Left renal pelvis (tissue), 4 donors: ENCODE data around the gene S100Z. TPM values are rescaled to one million over a fixed set of nuclear protein-coding genes. Genes with fewer than 3 reads are reported as not detected.
"Not testable (repeated sequence)": the region's sequence is repeated elsewhere in the genome, so short reads cannot be mapped to it uniquely, and the experiment has no call there.

Source experiments
- DNase-seq, 4 donors: peaks; one replicate each; pipeline ENCODE4 v3.0.0-alpha.2; 2013; ENCODE audit warnings: low read depth in 4 of 4, low spot score in 3 of 4
- polyA plus RNA-seq, 4 donors: library from polyadenylated mRNA; unstranded; fragments of 120-200 nt; gene quantifications; one replicate each; pipeline ENCODE4 v1.2.1, GENCODE V29; 2013; ENCODE audit not compliant: insufficient read length in 4 of 4

Gene S100Z
- polyA plus RNA-seq, 4 donors: 0.16 to 0.46 (median 0.20) TPM

GRCh38 chr5:76822105-76822731, 27.6 kb upstream of the S100Z start:
- DNase-seq: not testable (repeated sequence)

GRCh38 chr5:76826416-76826815, 23.4 kb upstream of the S100Z start:
- DNase-seq: not testable (repeated sequence)

GRCh38 chr5:76831110-76831452, 18.7 kb upstream of the S100Z start:
- DNase-seq: no peak

DNA sequence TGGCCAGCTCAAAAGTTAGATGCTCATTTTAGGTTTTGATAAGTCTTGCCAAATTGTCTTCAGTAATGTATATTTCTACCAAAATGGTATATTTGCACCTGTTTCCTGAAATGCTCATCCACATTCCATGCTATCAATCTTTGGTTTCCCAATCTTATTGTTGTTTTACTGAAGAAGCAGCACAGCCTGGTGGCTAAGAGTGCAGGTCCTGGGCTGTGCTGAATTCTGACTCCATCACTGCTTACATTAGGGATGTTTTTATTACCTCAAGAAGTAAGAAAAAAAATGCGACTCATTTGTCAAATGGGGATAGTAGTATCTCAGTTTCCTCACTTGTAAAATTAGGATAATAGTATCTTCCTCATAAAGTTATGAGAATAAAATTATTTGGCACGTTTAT, 13.6 kb upstream of the S100Z start:
- no peak for DNase-seq

- no peak for DNase-seq
Measured at GRCh38 chr5:76836585-76836984, 13.2 kb upstream of the S100Z start.

GRCh38 chr5:76838481-76839261, 11.1 kb upstream of the S100Z start:
- no peak for DNase-seq

- no peak for DNase-seq
Measured at GRCh38 chr5:76841361-76841760, 8.5 kb upstream of the S100Z start.

GRCh38 chr5:76845890-76846289, 3.9 kb upstream of the S100Z start:
- DNase-seq: no peak

DNA sequence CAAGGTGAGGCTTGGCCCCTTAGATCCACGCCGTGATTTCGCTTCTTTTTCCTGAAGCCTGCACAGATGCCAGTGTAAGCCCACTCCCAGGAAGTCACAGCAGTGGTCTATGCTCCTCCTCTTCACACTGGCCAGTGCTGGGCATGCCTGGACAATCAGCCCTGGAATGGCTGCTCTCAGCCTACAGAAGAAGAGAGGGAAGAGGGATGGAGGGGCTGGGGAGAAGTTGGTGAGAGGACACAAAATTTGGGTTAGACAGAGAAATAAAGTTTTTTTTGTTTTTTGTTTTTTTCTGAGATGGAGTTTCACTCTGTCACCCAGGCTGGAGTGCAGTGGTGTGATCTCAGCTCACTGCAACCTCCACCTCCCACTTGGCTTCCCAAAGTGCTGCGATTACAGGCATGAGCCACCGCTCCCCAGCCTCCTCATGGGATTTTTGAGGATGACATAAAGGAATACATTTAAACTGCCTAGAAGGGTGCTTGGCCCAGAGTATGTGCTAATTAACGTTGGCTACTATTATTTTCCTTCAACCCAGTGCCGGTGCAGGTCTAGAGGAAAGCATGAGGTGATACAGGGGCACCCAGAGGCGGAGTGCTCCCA, 830 bp downstream of the S100Z start:
- no peak for DNase-seq

GRCh38 chr5:76851728-76852369, 2.0 kb downstream of the S100Z start:
- DNase-seq: no peak

GRCh38 chr5:76852772-76853171, 3.0 kb downstream of the S100Z start:
- no peak for DNase-seq

GRCh38 chr5:76853741-76854140, 3.9 kb downstream of the S100Z start:
- not testable (repeated sequence) for DNase-seq

- no peak for DNase-seq
Measured at GRCh38 chr5:76854644-76855043, 4.8 kb downstream of the S100Z start.

- DNase-seq: not testable (repeated sequence)
Measured at GRCh38 chr5:76855501-76855900, 5.7 kb downstream of the S100Z start.

- no peak for DNase-seq
Measured at GRCh38 chr5:76855961-76856360, 6.1 kb downstream of the S100Z start.

DNA sequence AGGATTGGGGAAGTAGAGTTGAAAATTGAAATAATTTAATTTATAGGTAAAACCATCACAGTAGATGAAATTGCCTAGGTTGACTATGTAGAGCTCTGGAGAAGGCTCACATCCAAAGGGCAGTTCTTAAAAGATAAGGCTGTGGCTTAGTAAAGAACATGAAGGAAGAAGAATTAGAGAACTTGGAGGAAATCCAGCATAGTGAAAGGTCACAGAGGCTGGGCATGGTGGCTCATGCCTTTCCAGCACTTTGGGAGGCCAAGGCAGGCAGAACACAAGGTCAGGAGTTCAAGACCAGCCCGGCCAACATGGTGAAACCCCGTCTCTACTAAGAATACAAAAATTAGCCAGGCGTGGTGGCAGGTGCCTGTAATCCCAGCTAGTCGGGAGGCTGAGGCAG, 7.0 kb downstream of the S100Z start:
- DNase-seq: not testable (repeated sequence)

GRCh38 chr5:76859591-76860247, 9.9 kb downstream of the S100Z start:
- no peak for DNase-seq

GRCh38 chr5:76861612-76862011, 11.8 kb downstream of the S100Z start:
- DNase-seq: no peak

- no peak for DNase-seq
Measured at GRCh38 chr5:76863001-76863400, 13.2 kb downstream of the S100Z start.

DNA sequence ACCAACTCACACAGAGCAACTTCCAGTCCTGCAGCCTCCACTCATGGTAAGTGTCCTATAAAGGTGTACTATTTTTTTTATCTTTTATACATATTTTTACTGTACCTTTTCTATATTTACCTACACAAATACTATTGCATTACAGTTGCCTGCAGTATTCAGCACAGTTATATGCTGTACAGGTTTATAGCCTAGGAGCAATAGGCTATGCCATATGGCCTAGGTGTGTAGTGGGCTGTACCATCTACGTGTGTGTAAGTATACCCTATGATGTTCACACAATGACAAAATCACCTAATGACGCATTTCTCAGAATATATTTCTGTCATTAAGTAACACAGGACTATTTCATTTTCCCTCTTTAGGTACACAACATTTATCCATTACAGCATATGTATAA, 16.7 kb downstream of the S100Z start:
- no peak for DNase-seq

DNA sequence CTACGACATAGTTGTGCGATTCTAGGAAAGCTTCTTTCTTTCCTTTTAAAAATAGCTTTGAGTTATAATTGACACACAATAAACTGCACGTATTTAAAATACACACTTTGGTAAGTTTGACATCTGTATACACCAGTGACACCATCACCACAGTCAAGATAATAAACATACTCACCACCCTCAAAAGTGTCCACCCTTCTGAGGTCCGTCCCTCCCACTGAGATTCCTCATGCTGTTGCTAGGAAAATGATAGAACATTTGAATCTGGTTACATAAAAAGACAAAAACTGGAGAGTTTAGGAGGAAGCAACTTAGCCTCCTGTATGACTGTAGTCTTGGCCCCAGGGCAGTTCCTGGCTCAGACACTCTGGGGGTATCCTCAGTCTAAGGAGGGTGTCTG, 17.2 kb downstream of the S100Z start:
- no peak for DNase-seq
